HG02798 (cell line): Measurements from ENCODE around the gene ARHGAP15.
A peak's percentile ranks its signal among the peaks of the same experiment; 100 is the strongest.

ENCODE experiments used
- ATAC-seq: cut with Tn5 transposase; IDR thresholded peaks from one replicate; pipeline ENCODE4 v1.9.1; 2021; ENCODE audit warnings: mild to moderate bottlenecking; ENCODE audit not compliant: unreplicated experiment, poor library complexity

Gene ARHGAP15

GRCh38 chr2:143640826-143641225 is 511.6 kb downstream of the ARHGAP15 start:
- no peak for ATAC-seq

DNA sequence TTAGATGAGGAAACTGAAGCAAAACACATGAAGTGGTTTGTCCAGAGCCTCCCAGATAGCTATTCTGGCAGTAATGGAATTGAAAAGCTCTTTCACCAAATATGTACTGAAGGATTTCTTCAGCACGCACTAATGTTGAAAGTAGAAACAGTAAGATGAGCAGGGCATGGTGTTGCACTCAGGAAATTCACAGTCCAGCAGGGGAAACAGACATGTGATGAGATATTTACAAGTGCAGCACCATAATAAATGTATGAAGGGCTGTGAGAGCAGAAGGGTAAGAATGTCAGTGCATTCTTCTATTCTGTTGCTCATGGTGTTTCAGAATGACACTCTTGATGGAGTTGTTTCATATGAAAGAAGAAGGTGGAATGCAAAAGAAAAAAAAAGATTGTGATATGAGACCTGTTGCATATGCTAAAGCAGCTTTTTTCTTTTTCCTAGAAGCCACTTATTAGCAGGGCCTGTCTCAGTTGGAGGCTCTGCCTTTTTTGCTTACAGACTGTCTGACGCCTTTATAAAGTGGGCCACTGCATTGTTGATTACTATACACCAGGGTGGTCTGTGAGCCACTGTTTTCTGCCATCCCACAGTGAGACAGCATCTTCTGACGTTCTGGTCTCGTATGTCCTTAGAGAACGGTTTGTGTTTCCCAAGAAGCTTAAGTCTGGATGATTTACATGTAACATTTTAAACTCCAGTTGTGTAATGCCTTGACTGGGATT is 516.9 kb downstream of the ARHGAP15 start:
- no peak for ATAC-seq

DNA sequence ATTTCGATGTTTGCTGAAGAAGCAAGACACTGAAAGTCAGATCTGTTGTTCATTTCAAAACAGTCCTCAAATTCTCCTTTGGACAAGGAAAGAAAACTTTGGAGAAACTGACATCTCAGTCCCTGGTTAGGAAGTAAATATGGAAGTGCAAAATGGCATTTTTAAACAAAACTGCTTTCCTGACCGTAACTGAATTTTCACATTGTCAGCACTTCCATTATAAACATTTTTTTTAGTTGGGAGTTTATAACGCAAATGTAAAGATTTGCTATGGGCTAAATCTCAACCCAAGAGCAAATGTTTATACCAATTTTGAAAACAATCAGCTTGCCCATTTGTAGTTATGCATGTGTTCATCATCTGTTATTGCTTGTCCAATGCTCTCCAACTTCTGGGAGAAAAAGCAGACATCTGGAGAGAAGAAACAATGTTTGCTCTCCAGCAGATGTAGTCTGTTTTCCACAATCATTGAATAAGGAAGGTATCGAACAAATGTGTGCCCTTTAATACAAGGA is 520.1 kb downstream of the ARHGAP15 start:
- no peak for ATAC-seq

- no peak for ATAC-seq
Measured at GRCh38 chr2:143652692-143653091, 523.5 kb downstream of the ARHGAP15 start.

- no peak for ATAC-seq
Measured at GRCh38 chr2:143668234-143668633, 539.0 kb downstream of the ARHGAP15 start.

DNA sequence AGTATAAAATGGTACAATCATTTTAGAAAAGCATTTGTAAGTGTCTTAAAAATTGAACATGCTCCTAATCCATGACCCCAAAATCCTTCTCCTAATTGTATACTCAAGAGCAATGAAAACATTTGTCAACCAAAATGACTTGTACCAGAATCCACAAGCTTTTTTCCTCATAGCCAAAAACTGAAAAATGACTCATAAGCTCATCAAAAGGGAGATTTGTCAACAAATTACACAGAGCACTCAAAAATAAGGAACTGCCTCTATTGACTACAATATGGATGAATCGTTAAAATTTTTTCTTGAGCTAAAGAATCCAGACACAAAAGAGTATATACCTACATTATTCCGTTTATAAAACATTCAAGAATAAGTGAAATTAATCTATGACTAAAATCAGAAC is 544.8 kb downstream of the ARHGAP15 start:
- no peak for ATAC-seq

DNA sequence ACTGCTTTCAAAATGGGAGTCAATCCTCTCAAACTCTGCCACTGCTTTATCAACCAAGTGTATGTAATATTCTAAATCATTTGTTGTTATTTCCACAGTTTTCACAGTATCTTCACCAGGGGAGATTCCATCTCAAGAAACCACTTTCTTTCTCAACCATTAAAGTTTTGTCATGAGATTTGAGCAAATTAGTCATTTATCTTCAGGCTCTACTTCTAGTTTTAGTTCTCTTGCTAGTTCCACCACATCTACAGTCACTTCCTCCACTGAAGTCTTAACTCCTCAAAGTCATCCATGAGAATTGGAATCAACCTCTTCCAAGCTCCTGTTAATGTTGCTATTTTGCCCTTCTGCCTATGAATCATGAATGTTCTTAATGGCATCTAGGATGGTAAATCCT is 545.8 kb downstream of the ARHGAP15 start:
- ATAC-seq = no peak

- no peak for ATAC-seq
Measured at GRCh38 chr2:143679617-143680016, 550.4 kb downstream of the ARHGAP15 start.

- ATAC-seq = no peak
Measured at GRCh38 chr2:143680885-143681405, 551.7 kb downstream of the ARHGAP15 start.

- no peak for ATAC-seq
Measured at GRCh38 chr2:143682436-143683055, 553.3 kb downstream of the ARHGAP15 start.

GRCh38 chr2:143683977-143684376 is 554.8 kb downstream of the ARHGAP15 start:
- no peak for ATAC-seq

DNA sequence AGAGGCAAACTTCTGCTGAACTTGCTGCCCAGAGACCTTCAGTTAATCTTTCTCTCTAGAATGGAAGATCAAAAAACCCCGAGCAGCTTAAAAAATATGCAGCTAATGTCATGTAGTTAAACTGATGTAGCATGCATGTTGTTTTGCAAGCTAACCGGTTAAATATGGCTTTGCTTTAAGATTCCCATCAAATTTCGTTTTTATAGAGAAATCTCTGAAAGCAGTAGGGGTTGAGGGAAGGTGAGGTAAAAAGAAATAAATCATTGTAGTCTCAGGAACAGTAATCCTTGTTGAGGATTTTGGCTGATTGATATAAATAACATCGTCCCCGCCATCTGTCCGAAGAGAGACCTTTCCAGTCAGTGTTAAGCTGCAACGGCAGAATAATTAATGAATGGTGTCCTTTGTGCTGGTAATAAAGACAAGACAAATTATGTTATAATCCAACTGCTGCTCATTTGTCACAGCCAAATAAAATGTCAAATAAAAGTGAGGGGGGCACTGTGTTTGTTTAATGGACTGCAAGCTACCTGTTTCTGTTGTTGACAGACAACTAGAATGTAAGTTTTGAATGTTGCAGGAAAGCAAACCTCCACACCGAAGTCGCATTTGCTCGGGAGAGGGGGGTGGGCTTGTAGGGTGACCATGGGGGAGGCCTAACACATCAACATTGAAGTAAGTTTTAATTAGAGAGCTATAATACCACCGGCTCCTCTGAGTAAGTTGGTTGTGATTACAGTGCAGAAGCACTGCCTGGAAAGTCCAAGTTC is 555.5 kb downstream of the ARHGAP15 start:
- no peak for ATAC-seq

- ATAC-seq = no peak
Measured at GRCh38 chr2:143685421-143686078, 556.3 kb downstream of the ARHGAP15 start.

DNA sequence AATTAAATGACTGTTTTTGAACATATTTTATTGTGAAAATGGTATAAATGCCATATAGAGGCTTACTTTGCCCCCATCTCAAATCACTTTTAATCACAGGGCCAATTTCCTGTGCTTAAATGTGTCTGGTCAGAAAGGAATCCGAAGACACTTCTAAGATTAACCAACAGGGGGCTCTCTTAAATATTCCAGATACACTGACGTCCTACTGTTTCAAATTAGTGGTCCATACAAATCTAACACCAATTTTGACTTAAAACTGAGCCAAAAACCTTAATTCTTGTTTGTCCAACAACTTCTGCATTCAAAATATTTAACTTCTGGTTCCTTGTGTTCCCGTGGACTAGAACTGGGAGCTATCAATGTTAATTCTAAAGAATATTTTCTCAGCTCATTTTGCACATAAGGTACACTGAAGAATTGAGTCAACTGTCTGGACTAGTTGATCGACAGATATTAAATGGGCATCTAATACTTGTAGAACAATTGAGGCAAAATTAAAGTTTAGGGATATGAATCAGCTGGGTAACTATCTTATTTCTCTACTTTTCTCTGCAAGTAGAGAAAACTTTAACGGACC is 557.5 kb downstream of the ARHGAP15 start:
- ATAC-seq = peak; percentile 57

GRCh38 chr2:143688248-143688647 is 559.0 kb downstream of the ARHGAP15 start:
- ATAC-seq = no peak

- no peak for ATAC-seq
Measured at GRCh38 chr2:143688815-143689214, 559.6 kb downstream of the ARHGAP15 start.

- ATAC-seq = no peak
Measured at GRCh38 chr2:143689541-143689940, 560.3 kb downstream of the ARHGAP15 start.

DNA sequence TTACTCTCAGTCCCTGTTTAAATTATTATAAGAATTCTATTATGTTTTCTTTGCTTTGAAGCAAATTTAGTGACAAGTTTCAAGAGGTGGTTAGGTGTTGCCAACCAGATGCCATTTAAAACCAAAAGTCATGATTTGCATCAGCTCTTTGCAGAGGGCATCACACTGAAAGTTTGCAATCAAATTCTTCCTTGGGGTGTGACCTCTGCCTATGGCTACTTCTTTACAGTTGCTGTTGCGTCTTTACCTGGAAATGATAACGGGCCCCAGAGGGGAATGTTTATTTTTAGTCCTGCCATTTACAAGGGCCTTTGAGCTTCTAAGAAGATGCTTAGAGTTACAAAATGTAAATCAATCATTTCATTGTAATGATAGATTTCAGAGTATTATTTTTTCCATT is 561.0 kb downstream of the ARHGAP15 start:
- no peak for ATAC-seq

DNA sequence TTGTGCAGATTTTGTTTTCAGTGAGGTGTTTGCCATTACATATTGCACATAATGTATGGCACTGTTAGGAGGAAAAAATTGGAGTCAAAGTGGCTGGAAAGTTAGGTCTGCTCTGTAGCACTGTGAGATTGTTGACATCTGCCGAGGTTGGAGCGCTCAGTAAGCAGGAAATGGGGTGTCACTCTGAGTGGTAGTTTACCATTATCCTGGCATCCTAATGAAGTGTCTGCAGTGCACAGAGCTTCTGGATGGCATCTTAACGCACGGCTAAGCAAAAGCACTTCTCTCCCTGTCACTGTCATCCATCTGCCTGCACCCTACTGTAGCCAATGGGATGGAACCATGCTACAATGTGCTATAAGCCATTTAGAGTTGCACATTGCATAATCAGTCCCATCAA is 561.9 kb downstream of the ARHGAP15 start:
- no peak for ATAC-seq

- no peak for ATAC-seq
Measured at GRCh38 chr2:143692162-143692561, 562.9 kb downstream of the ARHGAP15 start.
